OCI-LY1 (cell line): ENCODE measurements around the gene MT1A.

Experiments
- CTCF ChIP-seq: fragments of 200-600 bp; sonication (generic), shearing (Covaris generic); IDR thresholded peaks from 2 replicates; pipeline ENCODE4 v1.5.1; 2017; ENCODE audit warnings: mild to moderate bottlenecking, antibody characterized with exemption, low read length, moderate library complexity, mixed read lengths
- EZH2 ChIP-seq: fragments of 200-600 bp; sonication (generic), shearing (Covaris generic); IDR thresholded peaks from 2 replicates; pipeline ENCODE4 v1.8.0; 2017; ENCODE audit warnings: borderline replicate concordance, mixed run types, mild to moderate bottlenecking, antibody characterized with exemption, low read length, moderate library complexity, mixed read lengths

GRCh38 chr16:56631197-56631596 lies 7.3 kb upstream of the MT1A start:
- TF ChIP-seq CTCF = no peak
- no peak for TF ChIP-seq EZH2
